Trophoblast cell (in vitro differentiated cells and primary cell): ENCODE results near the gene MYLK.

Experiments
- DNase-seq, 2 donors: peaks; one replicate each; pipeline ENCODE4 v3.0.0-alpha.2; 2016
- H2AFZ ChIP-seq: 2 replicates; pipeline ENCODE4 v1.6.1; 2013; ENCODE audit warnings: low read length, moderate library complexity, mild to moderate bottlenecking; ENCODE audit not compliant: insufficient read depth, poor library complexity
- H2AK5ac ChIP-seq: 2 replicates; pipeline ENCODE4 v1.6.1; 2013; ENCODE audit warnings: mild to moderate bottlenecking, low read length
- H2BK120ac ChIP-seq: 2 replicates; pipeline ENCODE4 v1.6.1; 2013; ENCODE audit warnings: low read length, mild to moderate bottlenecking, moderate library complexity; ENCODE audit not compliant: insufficient read depth, poor library complexity
- H2BK12ac ChIP-seq: 2 replicates; pipeline ENCODE4 v1.6.1; 2013; ENCODE audit warnings: mild to moderate bottlenecking, low read length, moderate library complexity
- H2BK5ac ChIP-seq: 2 replicates; pipeline ENCODE4 v1.6.1; 2013; ENCODE audit warnings: low read length, low read depth, moderate library complexity, mild to moderate bottlenecking; ENCODE audit not compliant: poor library complexity
- H3K14ac ChIP-seq: 2 replicates; pipeline ENCODE4 v1.6.1; 2013; ENCODE audit warnings: mild to moderate bottlenecking, low read length
- H3K18ac ChIP-seq: 2 replicates; pipeline ENCODE4 v1.6.1; 2013; ENCODE audit warnings: mild to moderate bottlenecking, low read length
- H3K23ac ChIP-seq: 2 replicates; pipeline ENCODE4 v1.6.1; 2013; ENCODE audit warnings: low read length
- H3K27ac ChIP-seq: 2 replicates; pipeline ENCODE4 v1.5.1; 2013; ENCODE audit warnings: low read depth, mild to moderate bottlenecking, inconsistent platforms, low read length, moderate library complexity
- H3K27me3 ChIP-seq: 2 replicates; pipeline ENCODE4 v1.6.1; 2013; ENCODE audit warnings: inconsistent platforms, mild to moderate bottlenecking, low read length, moderate library complexity; ENCODE audit not compliant: insufficient read depth
- H3K36me3 ChIP-seq, 2 experiments: 1 replicate in 1 of 2; 2 replicates in 1 of 2; pipeline ENCODE4 v1.6.1; 2013; ENCODE audit warnings: low read length in 2 of 2, mild to moderate bottlenecking in 2 of 2, moderate library complexity in 1 of 2; ENCODE audit not compliant: insufficient read depth in 2 of 2, control insufficient read depth in 1 of 2
- H3K4ac ChIP-seq: 2 replicates; pipeline ENCODE4 v1.6.1; 2013; ENCODE audit warnings: low read depth, mild to moderate bottlenecking, low read length, moderate library complexity
- H3K4me1 ChIP-seq, 2 experiments: 1 replicate in 1 of 2; 2 replicates in 1 of 2; pipeline ENCODE4 v1.6.1; 2013; ENCODE audit warnings: low read length in 2 of 2, mild to moderate bottlenecking in 2 of 2, moderate library complexity in 1 of 2; ENCODE audit not compliant: insufficient read depth in 2 of 2, control insufficient read depth in 1 of 2
- H3K4me2 ChIP-seq: 2 replicates; pipeline ENCODE4 v1.6.1; 2013; ENCODE audit warnings: inconsistent platforms, mild to moderate bottlenecking, low read length, moderate library complexity
- H3K4me3 ChIP-seq: 2 replicates; pipeline ENCODE4 v1.5.1; 2013; ENCODE audit warnings: mild to moderate bottlenecking, low read depth, low read length, inconsistent platforms
- H3K79me1 ChIP-seq: one replicate; pipeline ENCODE4 v1.6.1; 2013; ENCODE audit warnings: low read length
- H3K79me2 ChIP-seq: 2 replicates; pipeline ENCODE4 v1.6.1; 2013; ENCODE audit warnings: low read length, mild to moderate bottlenecking; ENCODE audit not compliant: control insufficient read depth, insufficient read depth, poor library complexity
- H3K9ac ChIP-seq: 2 replicates; pipeline ENCODE4 v1.6.1; 2013; ENCODE audit warnings: mild to moderate bottlenecking, low read length
- H3K9me3 ChIP-seq: 2 replicates; pipeline ENCODE4 v1.6.1; 2013; ENCODE audit warnings: low read depth, mild to moderate bottlenecking, control low read depth, inconsistent platforms, low read length; ENCODE audit not compliant: insufficient read depth
- H4K12ac ChIP-seq: 2 replicates; pipeline ENCODE4 v1.6.1; 2013; ENCODE audit warnings: low read depth, mild to moderate bottlenecking, low read length, moderate library complexity
- H4K8ac ChIP-seq: 2 replicates; pipeline ENCODE4 v1.6.1; 2013; ENCODE audit warnings: low read depth, mild to moderate bottlenecking, low read length, moderate library complexity
- H4K91ac ChIP-seq: one replicate; pipeline ENCODE4 v1.6.1; 2013; ENCODE audit warnings: low read depth, mild to moderate bottlenecking, low read length, moderate library complexity
- WGBS: extraction: QIAGEN DNeasy Blood & Tissue Kit; methylation state at CpG from one replicate; pipeline ENCODE4 v1.1.7; 2013; ENCODE audit warnings: missing lambda C conversion rate; ENCODE audit not compliant: insufficient read length, insufficient coverage; ENCODE audit errors: extremely low coverage; 5-methylcytosine and 5-hydroxymethylcytosine counted together

Gene MYLK

GRCh38 chr3:123684209-123684608, 199.9 kb downstream of the MYLK start:
- no peak overlapping the region for H3K4me3 ChIP-seq
- H3K27me3 ChIP-seq: no peaks in the 10 kb centered on the region
- no peak for DNase-seq
- H3K4me2 ChIP-seq: no peak overlapping the region
- no peak overlapping the region for H4K91ac ChIP-seq
- H3K4ac ChIP-seq: no peak overlapping the region
- H4K8ac ChIP-seq: no peak overlapping the region
- H3K18ac ChIP-seq: no peak overlapping the region
- H4K12ac ChIP-seq: no peak overlapping the region
- H2BK120ac ChIP-seq: no peak overlapping the region
- no peak overlapping the region for H3K23ac ChIP-seq
- no peak overlapping the region for H3K14ac ChIP-seq
- no peak overlapping the region for H3K27ac ChIP-seq
- H2BK5ac ChIP-seq: no peak overlapping the region
- WGBS: no CpG with 5 or more reads among the region's 4 CpGs
- no peak overlapping the region for H2AK5ac ChIP-seq
- H3K36me3 ChIP-seq: peaks cover 11 to 21% of the 10 kb centered on the region in 2 experiments
- peaks cover 8% of the 10 kb centered on the region for H3K79me1 ChIP-seq
- H3K79me2 ChIP-seq: no peaks in the 10 kb centered on the region
- H2AFZ ChIP-seq: no peak overlapping the region
- H3K9me3 ChIP-seq: no peaks in the 10 kb centered on the region
- no peak overlapping the region for H2BK12ac ChIP-seq
- peaks cover 26 to 35% of the 10 kb centered on the region in 2 experiments for H3K4me1 ChIP-seq
- H3K9ac ChIP-seq: no peak overlapping the region

- H2BK12ac ChIP-seq: no peak overlapping the region
- no peak overlapping the region for H3K23ac ChIP-seq
- H3K4me3 ChIP-seq: no peak overlapping the region
- no peak overlapping the region for H3K4me2 ChIP-seq
- no peak overlapping the region for H3K4ac ChIP-seq
- peaks cover 8% of the 10 kb centered on the region for H3K79me1 ChIP-seq
- no peaks in the 10 kb centered on the region for H3K9me3 ChIP-seq
- peak overlapping the region; percentile 32 for H4K91ac ChIP-seq
- no peak overlapping the region for H4K12ac ChIP-seq
- H2BK120ac ChIP-seq: no peak overlapping the region
- H4K8ac ChIP-seq: no peak overlapping the region
- no peak for DNase-seq
- H3K27me3 ChIP-seq: no peaks in the 10 kb centered on the region
- no CpG with 5 or more reads among the region's 10 CpGs for WGBS
- peak overlapping the region; percentile 15 for H3K18ac ChIP-seq
- peak overlapping the region; percentile 48 for H3K14ac ChIP-seq
- H2BK5ac ChIP-seq: no peak overlapping the region
- no peaks in the 10 kb centered on the region for H3K79me2 ChIP-seq
- peak overlapping the region; percentile 49 for H2AK5ac ChIP-seq
- no peak overlapping the region for H3K27ac ChIP-seq
- H3K9ac ChIP-seq: no peak overlapping the region
- peaks cover 11 to 21% of the 10 kb centered on the region in 2 experiments for H3K36me3 ChIP-seq
- H3K4me1 ChIP-seq: peaks cover 29 to 33% of the 10 kb centered on the region in 2 experiments
- no peak overlapping the region for H2AFZ ChIP-seq
Observed at GRCh38 chr3:123683505-123684154, 200.5 kb downstream of the MYLK start.

GRCh38 chr3:123682781-123683504, 201.2 kb downstream of the MYLK start:
- H3K79me2 ChIP-seq: no peaks in the 10 kb centered on the region
- no CpG with 5 or more reads among the region's 10 CpGs for WGBS
- no peak overlapping the region for H3K27ac ChIP-seq
- DNase-seq: no peak
- H4K12ac ChIP-seq: no peak overlapping the region
- H2AFZ ChIP-seq: no peak overlapping the region
- no peaks in the 10 kb centered on the region for H3K27me3 ChIP-seq
- peaks cover 11 to 21% of the 10 kb centered on the region in 2 experiments for H3K36me3 ChIP-seq
- no peak overlapping the region for H3K4ac ChIP-seq
- no peak overlapping the region for H3K14ac ChIP-seq
- no peak overlapping the region for H3K18ac ChIP-seq
- no peak overlapping the region for H2BK5ac ChIP-seq
- peaks cover 8% of the 10 kb centered on the region for H3K79me1 ChIP-seq
- no peak overlapping the region for H3K4me2 ChIP-seq
- peak overlapping the region; percentile 28 for H2AK5ac ChIP-seq
- H2BK12ac ChIP-seq: peak overlapping the region; percentile 11
- H2BK120ac ChIP-seq: no peak overlapping the region
- peaks cover 26 to 31% of the 10 kb centered on the region in 2 experiments for H3K4me1 ChIP-seq
- H4K91ac ChIP-seq: peak overlapping the region; percentile 32
- no peak overlapping the region for H4K8ac ChIP-seq
- no peak overlapping the region for H3K9ac ChIP-seq
- H3K9me3 ChIP-seq: no peaks in the 10 kb centered on the region
- H3K4me3 ChIP-seq: no peak overlapping the region
- no peak overlapping the region for H3K23ac ChIP-seq

- H3K9me3 ChIP-seq: no peaks in the 10 kb centered on the region
- H2BK12ac ChIP-seq: no peak overlapping the region
- no peak overlapping the region for H4K12ac ChIP-seq
- H3K27ac ChIP-seq: no peak overlapping the region
- H3K4ac ChIP-seq: no peak overlapping the region
- no peaks in the 10 kb centered on the region for H3K79me2 ChIP-seq
- no CpG with 5 or more reads among the region's 6 CpGs for WGBS
- no peak for DNase-seq
- peaks cover 9% of the 10 kb centered on the region for H3K79me1 ChIP-seq
- no peak overlapping the region for H3K9ac ChIP-seq
- no peak overlapping the region for H3K4me3 ChIP-seq
- no peak overlapping the region for H3K23ac ChIP-seq
- no peak overlapping the region for H4K8ac ChIP-seq
- H3K4me1 ChIP-seq: peaks cover 26 to 34% of the 10 kb centered on the region in 2 experiments
- H2AFZ ChIP-seq: no peak overlapping the region
- no peak overlapping the region for H3K18ac ChIP-seq
- no peak overlapping the region for H4K91ac ChIP-seq
- H3K27me3 ChIP-seq: no peaks in the 10 kb centered on the region
- no peak overlapping the region for H3K4me2 ChIP-seq
- H2BK120ac ChIP-seq: no peak overlapping the region
- no peak overlapping the region for H2BK5ac ChIP-seq
- no peak overlapping the region for H3K14ac ChIP-seq
- peaks cover 11 to 21% of the 10 kb centered on the region in 2 experiments for H3K36me3 ChIP-seq
- no peak overlapping the region for H2AK5ac ChIP-seq
Observed at GRCh38 chr3:123682302-123682701, 201.8 kb downstream of the MYLK start.
